ENCODE measurements around the gene MAFB.

- no peak for TF ChIP-seq CTCF (conservative IDR thresholded peaks at IDR 0.05 in 1 of 2, IDR thresholded peaks at IDR 0.05 in 1 of 2; ENCODE audit: low read depth in 1 of 2, low read length in 2 of 2)
- no peak for TF ChIP-seq EZH2 (IDR thresholded peaks at IDR 0.05; ENCODE audit: low read length, missing control alignments)
These were observed 25.7 kb downstream of the MAFB start for GRCh38 chr20:40663304-40663790.

Data from fibroblast of lung (primary cell).